Astrocyte (in vitro differentiated cells and primary cell): ENCODE data around the gene RTBDN. TPM values are rescaled to one million over a fixed set of nuclear protein-coding genes. Genes with fewer than 3 reads are reported as not detected.

Experiments used
- DNase-seq: peaks from one replicate; pipeline ENCODE4 v3.0.0-alpha.2; 2010; ENCODE audit warnings: low read depth
- FAIRE-seq: peaks from 2 replicates; lab custom pipeline; 2011; peaks lifted over from hg19 to GRCh38; lab: Jason Lieb, UNC
- H2AFZ ChIP-seq: 2 replicates; pipeline ENCODE4 v1.6.0; 2012; ENCODE audit warnings: low read depth, low read length, inconsistent platforms
- H3K27ac ChIP-seq: 2 replicates; pipeline ENCODE4 v1.5.1; 2011; ENCODE audit warnings: low read depth, low read length, inconsistent platforms
- H3K27me3 ChIP-seq: 2 replicates; pipeline ENCODE4 v1.6.0; 2011; ENCODE audit warnings: low read length, inconsistent platforms; ENCODE audit not compliant: insufficient read depth
- H3K36me3 ChIP-seq: 2 replicates; pipeline ENCODE4 v1.5.1; 2011; ENCODE audit warnings: low read length, inconsistent platforms; ENCODE audit not compliant: insufficient read depth
- H3K4me1 ChIP-seq: 2 replicates; pipeline ENCODE4 v1.5.1; 2011; ENCODE audit warnings: low read length, inconsistent platforms; ENCODE audit not compliant: insufficient read depth
- H3K4me2 ChIP-seq: 2 replicates; pipeline ENCODE4 v1.6.0; 2012; ENCODE audit warnings: low read length, inconsistent platforms
- H3K4me3 ChIP-seq: 2 replicates; pipeline ENCODE4 v1.5.1; 2011; ENCODE audit warnings: low read depth, mild to moderate bottlenecking, low read length, inconsistent platforms; ENCODE audit not compliant: insufficient read depth
- H3K79me2 ChIP-seq: 2 replicates; pipeline ENCODE4 v1.6.0; 2012; ENCODE audit warnings: mild to moderate bottlenecking, low read length, inconsistent platforms; ENCODE audit not compliant: insufficient read depth
- H3K9ac ChIP-seq: 2 replicates; pipeline ENCODE4 v1.6.0; 2012; ENCODE audit warnings: mild to moderate bottlenecking, low read length, inconsistent platforms
- H3K9me3 ChIP-seq: 2 replicates; pipeline ENCODE4 v1.5.1; 2012; ENCODE audit warnings: low read depth, mild to moderate bottlenecking, low read length, inconsistent platforms; ENCODE audit not compliant: insufficient read depth
- H4K20me1 ChIP-seq: 2 replicates; pipeline ENCODE4 v1.6.0; 2012; ENCODE audit warnings: low read length, inconsistent platforms; ENCODE audit not compliant: insufficient read depth
- H3K27ac Mint-ChIP-seq: one replicate; pipeline ENCODE4 v1.8.0; 2021; ENCODE audit warnings: mild to moderate bottlenecking, mixed read lengths; ENCODE audit not compliant: unreplicated experiment
- H3K27me3 Mint-ChIP-seq: one replicate; pipeline ENCODE4 v1.8.0; 2021; ENCODE audit warnings: low read depth, mixed read lengths; ENCODE audit not compliant: unreplicated experiment
- H3K36me3 Mint-ChIP-seq: one replicate; pipeline ENCODE4 v1.8.0; 2021; ENCODE audit warnings: low read depth, mixed read lengths; ENCODE audit not compliant: unreplicated experiment
- H3K4me1 Mint-ChIP-seq: one replicate; pipeline ENCODE4 v1.8.0; 2021; ENCODE audit warnings: low read depth, mixed read lengths; ENCODE audit not compliant: unreplicated experiment
- H3K4me3 Mint-ChIP-seq: one replicate; pipeline ENCODE4 v1.8.0; 2021; ENCODE audit warnings: mild to moderate bottlenecking, moderate library complexity, mixed read lengths; ENCODE audit not compliant: unreplicated experiment
- H3K9me3 Mint-ChIP-seq: one replicate; pipeline ENCODE4 v1.8.0; 2021; ENCODE audit warnings: mild to moderate bottlenecking, mixed read lengths; ENCODE audit not compliant: unreplicated experiment
- CTCF ChIP-seq: IDR thresholded peaks from 2 replicates; pipeline ENCODE4 v1.5.1; 2011; ENCODE audit warnings: low read depth, mild to moderate bottlenecking, inconsistent platforms, low read length, moderate library complexity; ENCODE audit not compliant: insufficient read depth
- EZH2 ChIP-seq: IDR thresholded peaks from 2 replicates; pipeline ENCODE4 v1.6.1; 2012; ENCODE audit warnings: mild to moderate bottlenecking, low read length, inconsistent platforms; ENCODE audit not compliant: insufficient read depth
- total RNA-seq: library from RNA; stranded (reverse); gene quantifications from 2 replicates; pipeline ENCODE4 v1.2.1, GENCODE V29; 2021

The RTBDN gene
- total RNA-seq, 1 donor from 2014 or later: not detected

DNA sequence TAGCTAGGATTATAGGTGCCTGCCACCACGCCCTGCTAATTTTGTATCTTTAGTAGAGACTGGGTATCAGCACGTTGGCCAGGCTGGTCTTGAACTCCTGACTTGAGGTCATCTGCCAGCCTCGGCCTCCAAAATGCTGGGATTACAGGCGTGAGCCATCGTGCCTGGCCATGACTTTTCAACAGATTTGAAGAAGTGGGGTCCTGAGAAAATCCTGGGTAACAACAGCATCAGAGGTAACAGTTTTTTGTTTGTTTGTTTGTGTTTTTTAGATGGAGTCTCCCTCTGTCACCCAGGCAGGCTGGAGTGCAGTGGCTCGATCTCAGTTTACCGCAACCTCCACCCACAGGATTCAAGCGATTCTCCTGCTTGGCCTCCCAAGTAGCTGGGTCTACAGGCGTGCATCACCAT is 39.4 kb downstream of the RTBDN start:
- FAIRE-seq: no peak
- no peak overlapping the region for H3K4me2 ChIP-seq
- no peaks in the 10 kb centered on the region for H3K36me3 ChIP-seq
- Mint-ChIP-seq H3K9me3 (no peaks in the 10 kb centered on the region), H3K27ac (no peak overlapping the region), H3K36me3 (peaks cover 2% of the 10 kb centered on the region), H3K4me3 (peak overlapping the region; percentile 90), H3K27me3 (no peaks in the 10 kb centered on the region), H3K4me1 (peaks cover 21% of the 10 kb centered on the region)
- DNase-seq: no peak
- H2AFZ ChIP-seq: no peak overlapping the region
- no peak for TF ChIP-seq EZH2
- no peak for TF ChIP-seq CTCF
- no peaks in the 10 kb centered on the region for H3K27me3 ChIP-seq
- no peaks in the 10 kb centered on the region for H3K9me3 ChIP-seq
- H4K20me1 ChIP-seq: peaks cover 21% of the 10 kb centered on the region
- H3K9ac ChIP-seq: no peak overlapping the region
- no peak overlapping the region for H3K27ac ChIP-seq
- peaks cover 22% of the 10 kb centered on the region for H3K79me2 ChIP-seq
- no peak overlapping the region for H3K4me3 ChIP-seq
- H3K4me1 ChIP-seq: peaks cover 22% of the 10 kb centered on the region

DNA sequence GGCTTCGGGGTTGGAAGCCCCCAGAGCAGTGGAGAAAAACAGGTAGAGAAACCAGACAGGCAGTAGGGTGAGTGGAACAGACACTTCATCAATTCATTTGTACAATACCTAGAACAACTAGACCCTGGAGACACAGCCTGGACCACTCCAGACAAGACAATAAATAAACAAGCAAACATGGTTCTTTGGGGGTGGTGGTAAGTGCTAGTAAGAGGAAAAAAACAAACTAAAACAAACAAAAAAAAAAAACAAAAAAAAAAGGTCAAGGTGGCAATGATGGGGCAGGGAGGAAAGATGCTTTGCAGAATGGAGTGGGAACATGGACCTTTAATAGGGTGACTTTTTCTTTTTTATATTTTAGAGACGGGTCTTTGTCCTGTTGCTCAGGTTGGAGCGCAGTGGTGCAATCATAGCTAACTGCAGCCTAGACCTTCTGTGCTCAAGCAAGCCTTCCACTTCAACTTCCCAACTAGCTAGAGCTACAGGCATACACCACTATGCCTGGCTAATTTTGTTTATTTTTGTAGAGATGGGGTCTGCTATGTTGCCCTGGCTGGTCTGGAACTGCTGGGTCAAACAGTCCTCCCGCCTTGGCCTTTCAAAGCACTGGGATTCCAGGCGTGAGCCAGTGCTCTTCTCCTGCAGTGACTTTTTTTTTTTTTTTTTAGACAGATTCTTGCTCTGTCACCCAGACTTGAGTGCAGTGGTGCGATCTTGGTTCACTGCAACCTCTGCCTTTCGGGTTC is 40.0 kb downstream of the RTBDN start:
- peak overlapping the region; percentile 94 for H3K9ac ChIP-seq
- DNase-seq: no peak
- Mint-ChIP-seq H3K27ac (peak overlapping the region; percentile 98), H3K36me3 (peaks cover 2% of the 10 kb centered on the region), H3K4me3 (peak overlapping the region; percentile 90), H3K9me3 (no peaks in the 10 kb centered on the region), H3K27me3 (no peaks in the 10 kb centered on the region), H3K4me1 (peaks cover 21% of the 10 kb centered on the region)
- H3K79me2 ChIP-seq: peaks cover 21% of the 10 kb centered on the region
- H3K27ac ChIP-seq: peak overlapping the region; percentile 90
- H3K4me1 ChIP-seq: peaks cover 23% of the 10 kb centered on the region
- H3K4me2 ChIP-seq: peak overlapping the region; percentile 91
- TF ChIP-seq CTCF: no peak
- no peak for TF ChIP-seq EZH2
- no peaks in the 10 kb centered on the region for H3K36me3 ChIP-seq
- H3K9me3 ChIP-seq: no peaks in the 10 kb centered on the region
- peak overlapping the region; percentile 92 for H3K4me3 ChIP-seq
- FAIRE-seq: no peak
- no peak overlapping the region for H2AFZ ChIP-seq
- H4K20me1 ChIP-seq: peaks cover 19% of the 10 kb centered on the region
- H3K27me3 ChIP-seq: no peaks in the 10 kb centered on the region
